ENCODE data around the gene UNK.

The UNK gene

DNA sequence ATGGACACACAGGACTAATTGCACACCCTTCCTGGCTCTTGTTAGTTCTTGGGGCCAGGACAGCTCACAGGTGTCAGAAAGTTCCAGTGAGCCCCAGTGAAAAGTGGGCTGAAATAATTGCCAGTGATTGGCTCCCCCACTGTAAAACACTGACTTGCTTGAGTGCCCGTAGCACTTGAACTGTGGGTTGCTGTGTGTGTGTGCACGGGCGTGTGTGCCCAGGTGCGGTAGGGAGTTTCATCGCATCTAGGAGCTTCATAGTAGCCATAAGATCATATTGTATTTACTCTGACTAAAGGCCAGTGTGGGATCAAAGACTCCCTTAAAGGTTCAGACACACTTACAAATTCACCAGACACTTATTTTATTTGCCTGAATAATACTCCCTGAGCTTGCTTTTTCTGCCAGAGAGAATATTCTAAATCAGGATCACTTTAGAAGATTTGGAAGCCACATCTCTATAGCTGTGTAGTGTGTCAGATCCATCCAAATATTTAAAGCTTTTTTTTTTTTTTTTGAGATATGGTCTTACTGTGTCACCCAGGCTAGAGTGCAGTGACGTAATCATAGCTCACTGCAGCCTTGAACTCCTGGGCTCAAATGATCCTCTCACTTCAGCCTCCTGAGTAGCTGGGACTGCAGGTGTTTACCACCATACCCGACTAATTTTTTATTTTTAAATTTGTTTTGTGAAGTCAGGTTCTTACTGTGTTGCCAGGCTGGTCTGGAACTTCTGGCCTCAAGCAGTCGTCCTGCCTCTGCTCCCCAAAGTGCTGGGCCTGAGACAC, 11.4 kb downstream of the UNK start:
- DNase-seq (ENCODE audit: low read depth), result no peak
- no peak overlapping the region for H3K4me3 ChIP-seq (ENCODE audit: low read depth, low read length)
- no peak for TF ChIP-seq CTCF (IDR thresholded peaks at IDR 0.05; ENCODE audit: low read depth, low read length, missing control alignments)
- in situ Hi-C loops (cut with HindIII; ENCODE audit: low sequenced_read_pairs), result no loop called here

DNA sequence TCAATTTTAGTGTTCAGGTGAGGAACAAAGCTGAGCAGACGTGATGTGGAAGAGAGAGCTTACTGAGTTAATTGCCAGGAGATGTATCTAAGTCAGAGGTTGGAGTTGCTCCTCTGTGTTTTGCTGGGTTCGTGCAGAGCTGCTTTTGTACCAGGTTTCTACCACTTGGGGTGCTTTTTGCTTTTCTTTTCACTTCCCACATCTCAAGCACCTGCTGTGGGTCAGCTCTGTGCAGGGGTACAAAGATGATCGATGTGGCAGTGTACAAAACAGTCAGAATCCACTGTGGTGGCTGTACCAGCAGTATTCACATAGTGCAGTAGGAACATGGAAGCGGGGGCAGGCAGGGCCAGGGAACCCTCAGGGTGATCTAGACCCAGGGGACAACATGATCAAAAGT, 14.8 kb downstream of the UNK start:
- DNase-seq (ENCODE audit: low read depth), result no peak
- no peak overlapping the region for H3K4me3 ChIP-seq (ENCODE audit: low read depth, low read length)
- no peak for TF ChIP-seq CTCF (IDR thresholded peaks at IDR 0.05; ENCODE audit: low read depth, low read length, missing control alignments)
- in situ Hi-C loops (cut with HindIII; ENCODE audit: low sequenced_read_pairs), result no loop called here

- in situ Hi-C loops (cut with HindIII; ENCODE audit: low sequenced_read_pairs), result no loop called here
- DNase-seq (ENCODE audit: low read depth), result no peak
- no peak for TF ChIP-seq CTCF (IDR thresholded peaks at IDR 0.05; ENCODE audit: low read depth, low read length, missing control alignments)
- H3K4me3 ChIP-seq (ENCODE audit: low read depth, low read length), result no peak overlapping the region
Observed at GRCh38 chr17:75803883-75804282, 19.3 kb downstream of the UNK start.

- in situ Hi-C loops (cut with HindIII; ENCODE audit: low sequenced_read_pairs), result no loop called here
- DNase-seq (ENCODE audit: low read depth), result no peak
- no peak for TF ChIP-seq CTCF (IDR thresholded peaks at IDR 0.05; ENCODE audit: low read depth, low read length, missing control alignments)
- no peak overlapping the region for H3K4me3 ChIP-seq (ENCODE audit: low read depth, low read length)
Observed at GRCh38 chr17:75806822-75807500, 22.4 kb downstream of the UNK start.

DNA sequence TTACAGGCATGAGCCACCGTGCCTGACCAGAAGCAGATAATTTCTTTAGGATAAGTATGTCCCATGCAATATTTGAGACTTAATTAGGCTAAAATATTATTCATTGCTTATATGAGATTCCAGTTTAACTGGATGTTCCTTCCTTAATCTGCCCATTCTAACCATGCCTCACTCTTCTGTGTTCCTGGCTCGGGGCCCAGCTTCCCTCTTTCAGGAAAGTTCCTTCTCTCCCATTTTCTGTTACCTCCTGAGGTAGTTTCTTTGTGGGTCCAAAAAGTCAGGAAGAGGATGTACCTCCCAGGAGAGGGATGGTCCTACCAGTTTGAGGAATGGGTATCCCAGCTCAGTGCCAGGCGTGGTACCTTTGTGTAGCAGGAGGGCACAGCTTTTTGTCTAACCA, 23.3 kb downstream of the UNK start:
- no peak for TF ChIP-seq CTCF (IDR thresholded peaks at IDR 0.05; ENCODE audit: low read depth, low read length, missing control alignments)
- H3K4me3 ChIP-seq (ENCODE audit: low read depth, low read length), result no peak overlapping the region
- in situ Hi-C loops (cut with HindIII; ENCODE audit: low sequenced_read_pairs), result no loop called here
- DNase-seq (ENCODE audit: low read depth), result no peak

DNA sequence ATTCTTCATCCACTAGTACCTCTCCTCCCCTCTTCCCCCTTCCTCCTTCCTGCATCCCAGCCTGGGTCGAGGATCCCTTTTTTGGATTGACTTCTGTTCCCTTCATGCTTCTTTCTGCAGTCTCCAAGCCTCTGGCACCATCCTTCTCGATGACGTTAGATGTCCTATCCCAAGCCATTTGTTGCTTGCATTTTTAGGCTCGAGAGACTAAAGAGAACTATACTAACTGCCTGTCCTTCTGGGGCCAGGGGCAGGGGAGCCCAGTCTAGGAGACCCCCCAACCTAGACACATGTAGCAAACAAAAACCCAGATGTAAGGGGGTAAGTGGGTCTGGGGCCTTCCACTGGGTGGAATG, 23.9 kb downstream of the UNK start:
- H3K4me3 ChIP-seq (ENCODE audit: low read depth, low read length), result no peak overlapping the region
- no peak for DNase-seq (ENCODE audit: low read depth)
- TF ChIP-seq CTCF (IDR thresholded peaks at IDR 0.05; ENCODE audit: low read depth, low read length, missing control alignments), result no peak
- in situ Hi-C loops (cut with HindIII; ENCODE audit: low sequenced_read_pairs), result no loop called here
